Measurements from ENCODE around the gene C1orf105. TPM values are rescaled to one million over a fixed set of nuclear protein-coding genes. Genes with fewer than 3 reads are reported as not detected.

C1orf105 gene
- total and polyA plus RNA-seq, 8 donors = 0.27 TPM; not detected in 7

DNA sequence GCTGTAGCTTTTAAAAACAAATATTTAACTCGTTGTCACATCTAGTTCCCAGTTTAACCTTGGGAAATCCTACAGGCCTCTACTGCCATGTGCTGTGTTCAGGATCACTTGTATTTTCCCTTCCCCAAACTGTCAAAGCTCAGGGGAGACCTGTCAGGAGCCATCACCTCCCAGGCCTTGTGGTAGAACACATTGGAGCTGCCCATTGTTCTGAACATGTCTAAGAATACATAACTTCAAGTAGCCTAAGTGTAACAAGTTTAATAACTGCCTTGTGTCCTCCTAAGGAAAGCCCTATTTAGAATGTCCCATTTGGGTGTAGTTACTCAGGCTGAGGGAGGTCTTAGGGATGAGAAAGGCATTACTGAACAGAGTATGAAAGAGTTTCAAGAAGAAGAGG is 52.0 kb downstream of the C1orf105 start:
- Histone ChIP-seq H3K9me3 (no peaks in the 10 kb centered on the region), H3K36me3 (no peaks in the 10 kb centered on the region), H3K4me3 (no peak overlapping the region), H3K4me1 (peaks cover 3 to 14% of the 10 kb centered on the region in 2 donors), H3K27ac (no peak overlapping the region), H3K27me3 (no peaks in the 10 kb centered on the region)
- intact Hi-C loops (cut with DNase I) = no loop called here
- DNase-seq (no peak), ATAC-seq (no peak)
- TF ChIP-seq, protein P1, sequence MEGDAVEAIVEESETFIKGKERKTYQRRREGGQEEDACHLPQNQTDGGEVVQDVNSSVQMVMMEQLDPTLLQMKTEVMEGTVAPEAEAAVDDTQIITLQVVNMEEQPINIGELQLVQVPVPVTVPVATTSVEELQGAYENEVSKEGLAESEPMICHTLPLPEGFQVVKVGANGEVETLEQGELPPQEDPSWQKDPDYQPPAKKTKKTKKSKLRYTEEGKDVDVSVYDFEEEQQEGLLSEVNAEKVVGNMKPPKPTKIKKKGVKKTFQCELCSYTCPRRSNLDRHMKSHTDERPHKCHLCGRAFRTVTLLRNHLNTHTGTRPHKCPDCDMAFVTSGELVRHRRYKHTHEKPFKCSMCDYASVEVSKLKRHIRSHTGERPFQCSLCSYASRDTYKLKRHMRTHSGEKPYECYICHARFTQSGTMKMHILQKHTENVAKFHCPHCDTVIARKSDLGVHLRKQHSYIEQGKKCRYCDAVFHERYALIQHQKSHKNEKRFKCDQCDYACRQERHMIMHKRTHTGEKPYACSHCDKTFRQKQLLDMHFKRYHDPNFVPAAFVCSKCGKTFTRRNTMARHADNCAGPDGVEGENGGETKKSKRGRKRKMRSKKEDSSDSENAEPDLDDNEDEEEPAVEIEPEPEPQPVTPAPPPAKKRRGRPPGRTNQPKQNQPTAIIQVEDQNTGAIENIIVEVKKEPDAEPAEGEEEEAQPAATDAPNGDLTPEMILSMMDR (IDR thresholded peaks at IDR 0.05) = no peak

DNA sequence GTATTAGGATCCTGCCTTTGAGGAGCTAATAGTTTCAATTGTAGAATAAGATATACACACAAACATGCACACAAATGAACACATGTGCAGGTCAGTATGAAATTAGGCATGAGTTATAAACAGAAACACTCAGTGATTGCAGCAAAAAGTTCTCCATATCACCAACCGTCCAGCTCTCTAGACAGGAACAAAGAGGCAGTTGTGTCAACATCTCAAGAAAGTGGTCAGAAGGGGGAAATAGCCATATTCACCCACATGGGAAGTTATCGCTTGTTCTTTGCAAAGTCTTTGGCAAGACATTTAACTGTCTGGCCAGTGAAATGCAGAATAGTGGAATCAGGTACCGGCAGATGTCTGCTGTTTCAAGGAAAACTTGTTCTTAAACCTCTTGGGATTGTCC is 52.8 kb downstream of the C1orf105 start:
- no peak for DNase-seq
- Histone ChIP-seq H3K27me3 (no peaks in the 10 kb centered on the region), H3K9me3 (no peaks in the 10 kb centered on the region), H3K36me3 (no peaks in the 10 kb centered on the region), H3K27ac (peak overlapping the region in 1 of 2 donors; percentile 54), H3K4me3 (no peak overlapping the region), H3K4me1 (peaks cover 3 to 14% of the 10 kb centered on the region in 2 donors)
- TF ChIP-seq, protein P1 (IDR thresholded peaks at IDR 0.05) = no peak
- intact Hi-C loops (cut with DNase I) = no loop called here
- peak; percentile 84 for ATAC-seq

DNA sequence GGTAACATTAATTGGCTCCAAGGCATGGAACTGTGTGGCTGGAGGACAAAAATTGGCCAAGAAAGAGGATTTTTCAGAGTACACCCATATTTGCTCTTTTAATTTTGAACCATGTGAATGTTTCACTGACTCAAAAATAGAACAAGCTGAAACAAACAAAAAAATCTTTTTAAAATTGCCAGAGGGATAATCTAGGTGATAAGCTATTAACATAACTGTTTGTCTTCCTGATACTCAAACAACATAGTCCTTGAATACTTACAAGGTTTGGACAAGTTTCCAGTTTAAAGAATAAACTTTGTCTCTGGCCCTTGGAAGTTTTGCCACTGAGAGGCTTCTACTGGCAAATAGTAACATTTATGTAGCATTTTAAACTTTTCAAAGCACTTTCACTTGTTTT is 53.4 kb downstream of the C1orf105 start:
- peaks cover 3 to 14% of the 10 kb centered on the region in 2 donors for H3K4me1 ChIP-seq
- TF ChIP-seq, protein P1 (IDR thresholded peaks at IDR 0.05) = no peak
- H3K36me3 ChIP-seq = no peaks in the 10 kb centered on the region
- H3K4me3 ChIP-seq = no peak overlapping the region
- H3K9me3 ChIP-seq = no peaks in the 10 kb centered on the region
- H3K27ac ChIP-seq = peak overlapping the region in 1 of 2 donors; percentile 54
- no peaks in the 10 kb centered on the region for H3K27me3 ChIP-seq
- peak; percentile 55 for ATAC-seq
- intact Hi-C loops (cut with DNase I) = no loop called here
- DNase-seq = no peak

DNA sequence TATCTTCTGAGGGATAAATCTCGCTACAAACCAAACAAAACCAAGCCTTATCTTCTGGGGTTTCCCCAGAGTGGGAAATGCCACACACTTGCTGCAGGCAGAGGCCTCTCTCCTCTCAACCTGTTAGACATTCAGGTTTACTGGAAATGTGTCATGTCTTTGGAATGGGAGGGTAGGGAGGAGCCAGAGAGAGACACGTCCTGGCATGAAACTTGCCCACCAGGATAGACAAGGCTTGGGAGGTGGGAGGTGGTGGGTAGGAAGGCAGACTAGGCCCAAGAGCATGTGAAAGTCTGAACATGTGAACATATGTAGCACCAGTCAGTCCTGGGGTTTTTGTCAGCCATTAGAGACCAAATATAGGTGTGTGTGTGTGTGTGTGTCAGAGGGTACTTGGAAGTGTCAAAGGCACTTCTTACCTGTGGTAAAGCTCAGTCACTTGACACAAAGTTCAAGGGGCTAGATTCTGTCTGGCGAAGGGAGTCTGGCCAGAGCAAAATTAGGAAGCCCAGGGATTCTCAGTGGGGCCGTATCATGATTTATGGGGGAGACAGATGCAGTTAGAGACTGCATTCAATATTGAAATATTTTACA is 55.8 kb downstream of the C1orf105 start:
- TF ChIP-seq, protein P1 (IDR thresholded peaks at IDR 0.05) = no peak
- Histone ChIP-seq H3K4me3 (no peak overlapping the region), H3K27me3 (no peaks in the 10 kb centered on the region), H3K4me1 (peaks cover 3 to 14% of the 10 kb centered on the region in 2 donors), H3K27ac (no peak overlapping the region), H3K9me3 (no peaks in the 10 kb centered on the region), H3K36me3 (no peaks in the 10 kb centered on the region)
- DNase-seq (no peak), ATAC-seq (peak; percentile 71)
- intact Hi-C loops (cut with DNase I) = no loop called here

DNA sequence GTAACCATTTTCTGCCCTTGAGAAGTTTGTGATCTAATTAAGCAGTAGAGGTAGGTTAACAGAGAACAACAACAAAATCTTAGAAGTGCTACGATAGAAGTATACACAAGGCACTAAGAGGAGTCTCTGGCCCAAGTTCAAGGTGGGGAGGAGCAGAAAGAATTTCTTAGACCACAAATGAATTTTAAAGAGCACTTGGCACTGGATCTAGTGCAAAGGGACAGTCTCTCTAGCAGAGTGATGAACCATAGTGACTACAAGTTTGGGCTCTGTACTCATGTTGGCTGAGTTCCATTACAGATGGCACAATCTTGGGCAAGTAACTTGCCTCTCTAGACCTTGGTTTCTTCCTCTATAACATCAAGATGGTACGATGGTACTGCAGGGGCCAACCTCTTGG is 56.7 kb downstream of the C1orf105 start:
- no peaks in the 10 kb centered on the region for H3K36me3 ChIP-seq
- no peak for DNase-seq
- H3K27me3 ChIP-seq = no peaks in the 10 kb centered on the region
- no peaks in the 10 kb centered on the region for H3K9me3 ChIP-seq
- TF ChIP-seq, protein P1 (IDR thresholded peaks at IDR 0.05) = no peak
- no peak for ATAC-seq
- intact Hi-C loops (cut with DNase I) = no loop called here
- peaks cover 3 to 14% of the 10 kb centered on the region in 2 donors for H3K4me1 ChIP-seq
- no peak overlapping the region for H3K27ac ChIP-seq
- H3K4me3 ChIP-seq = no peak overlapping the region
